ENCODE data around the gene DLG2. TPM values are rescaled to one million over a fixed set of nuclear protein-coding genes. Genes with fewer than 3 reads are reported as not detected.

DLG2 gene
- total and polyA plus RNA-seq, 2 of the 4 experiments (the other 2 are of a cell fraction): 0.31 to 0.36 TPM

- H3K79me1 ChIP-seq (ENCODE audit: low read depth in 1 of 2, low read length in 2 of 2): no peaks in the 10 kb centered on the region
- no peak overlapping the region for H3K56ac ChIP-seq (ENCODE audit: extremely low read depth, insufficient read depth, low read length)
- DNase-seq (no peak), ATAC-seq (ENCODE audit: low read depth) (no peak)
- H3K4ac ChIP-seq (ENCODE audit: low read depth, low read length): no peak overlapping the region
- H4K91ac ChIP-seq (ENCODE audit: insufficient read depth, low read depth, low read length): no peak overlapping the region
- H2AK5ac ChIP-seq (ENCODE audit: low read depth, low read length): no peak overlapping the region
- H2BK20ac ChIP-seq (ENCODE audit: low read depth, low read length): no peak overlapping the region
- no peak overlapping the region for H2AFZ ChIP-seq (replicated peaks; ENCODE audit: low read length, poor library complexity)
- in situ Hi-C loops (cut with MboI; ENCODE audit: low sequenced_read_pairs): no loop called here
- no peak overlapping the region for H2BK120ac ChIP-seq (ENCODE audit: low read depth, low read length)
- H3K4me3 ChIP-seq (ENCODE audit: insufficient read depth, low read depth, low read length): no peak overlapping the region
- dilution Hi-C loops (cut with HindIII; ENCODE audit: low sequenced_read_pairs, unreplicated experiment): no loop called here
- no peak overlapping the region for H2BK15ac ChIP-seq (ENCODE audit: low read depth, low read length)
- H3K9me1 ChIP-seq (ENCODE audit: insufficient read depth, low read length): no peaks in the 10 kb centered on the region
- H3K27ac ChIP-seq (ENCODE audit: insufficient read depth, low read length): no peak overlapping the region
- no peak overlapping the region for H3K14ac ChIP-seq (replicated peaks; ENCODE audit: low read depth, low read length)
- no peaks in the 10 kb centered on the region for H3K36me3 ChIP-seq (ENCODE audit: control insufficient read depth, insufficient read depth, low read length)
- POLR2A ChIA-PET (ENCODE audit: unreplicated experiment): no interaction called here
- TF ChIP-seq MXI1 (IDR thresholded peaks at IDR 0.05; ENCODE audit: borderline replicate concordance, low read depth, low read length) (no peak), RFX5 (IDR thresholded peaks at IDR 0.05; ENCODE audit: low read depth, low read length) (no peak), MAFK (IDR thresholded peaks at IDR 0.05; ENCODE audit: low read depth, low read length) (no peak), CEBPB (IDR thresholded peaks at IDR 0.05; ENCODE audit: low read depth, low read length) (no peak), RCOR1 (IDR thresholded peaks at IDR 0.05; ENCODE audit: insufficient replicate concordance, low read length) (no peak), SMC3 (IDR thresholded peaks at IDR 0.05; ENCODE audit: low read depth, low read length) (no peak), RAD21 (IDR thresholded peaks at IDR 0.05; ENCODE audit: low read length) (no peak), CTCF (conservative IDR thresholded peaks at IDR 0.05; ENCODE audit: low read depth, low read length) (no peak), POLR2A (IDR thresholded peaks at IDR 0.05; ENCODE audit: low read depth, low read length) (no peak), BHLHE40 (IDR thresholded peaks at IDR 0.05; ENCODE audit: low read depth, low read length) (no peak)
- TF ChIP-seq, protein P1, sequence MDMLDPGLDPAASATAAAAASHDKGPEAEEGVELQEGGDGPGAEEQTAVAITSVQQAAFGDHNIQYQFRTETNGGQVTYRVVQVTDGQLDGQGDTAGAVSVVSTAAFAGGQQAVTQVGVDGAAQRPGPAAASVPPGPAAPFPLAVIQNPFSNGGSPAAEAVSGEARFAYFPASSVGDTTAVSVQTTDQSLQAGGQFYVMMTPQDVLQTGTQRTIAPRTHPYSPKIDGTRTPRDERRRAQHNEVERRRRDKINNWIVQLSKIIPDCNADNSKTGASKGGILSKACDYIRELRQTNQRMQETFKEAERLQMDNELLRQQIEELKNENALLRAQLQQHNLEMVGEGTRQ (IDR thresholded peaks at IDR 0.05; ENCODE audit: low read depth, low read length): no peak
- H4K8ac ChIP-seq (ENCODE audit: low read depth in 2 of 2, low read length in 2 of 2): no peak overlapping the region
- H3K9me3 ChIP-seq (ENCODE audit: control insufficient read depth, insufficient read depth, low read length): peaks cover 4% of the 10 kb centered on the region; the same call in 1 of the 2 replicates
- intact Hi-C loops (cut with micrococcal nuclease): no loop called here
- H3K4me1 ChIP-seq (ENCODE audit: control insufficient read depth, insufficient read depth, low read length): no peaks in the 10 kb centered on the region
- no peak overlapping the region for H4K5ac ChIP-seq (ENCODE audit: low read depth, low read length)
- no peak overlapping the region for H3K4me2 ChIP-seq (ENCODE audit: low read depth, low read length)
- no peak overlapping the region for H3K18ac ChIP-seq (ENCODE audit: low read depth, low read length)
- H2AK9ac ChIP-seq (replicated peaks; ENCODE audit: low read depth, low read length, poor library complexity): no peak overlapping the region
- no peak overlapping the region for H2BK5ac ChIP-seq (ENCODE audit: low read depth, low read length, poor library complexity, severe bottlenecking)
- H3K9ac ChIP-seq (ENCODE audit: low read depth, low read length): no peak overlapping the region
- CTCF ChIA-PET: no interaction called here
- no peak overlapping the region for H3K23ac ChIP-seq (ENCODE audit: low read depth, low read length)
- no peaks in the 10 kb centered on the region for H3K27me3 ChIP-seq (ENCODE audit: control insufficient read depth, insufficient read depth, low read length)
- no peaks in the 10 kb centered on the region for H4K20me1 ChIP-seq (ENCODE audit: insufficient read depth, low read length)
- BruUV-seq (replicated peaks): no TSS peak
Observed at GRCh38 chr11:84685149-84685548, 942.0 kb downstream of the DLG2 start.

Data from IMR-90 (cell line).